ENCODE results near the gene VSIG10L2.

Gene VSIG10L2

GRCh38 chr11:125948278-125949051 lies 2.6 kb downstream of the VSIG10L2 start:
- no peak for DNase-seq

DNA sequence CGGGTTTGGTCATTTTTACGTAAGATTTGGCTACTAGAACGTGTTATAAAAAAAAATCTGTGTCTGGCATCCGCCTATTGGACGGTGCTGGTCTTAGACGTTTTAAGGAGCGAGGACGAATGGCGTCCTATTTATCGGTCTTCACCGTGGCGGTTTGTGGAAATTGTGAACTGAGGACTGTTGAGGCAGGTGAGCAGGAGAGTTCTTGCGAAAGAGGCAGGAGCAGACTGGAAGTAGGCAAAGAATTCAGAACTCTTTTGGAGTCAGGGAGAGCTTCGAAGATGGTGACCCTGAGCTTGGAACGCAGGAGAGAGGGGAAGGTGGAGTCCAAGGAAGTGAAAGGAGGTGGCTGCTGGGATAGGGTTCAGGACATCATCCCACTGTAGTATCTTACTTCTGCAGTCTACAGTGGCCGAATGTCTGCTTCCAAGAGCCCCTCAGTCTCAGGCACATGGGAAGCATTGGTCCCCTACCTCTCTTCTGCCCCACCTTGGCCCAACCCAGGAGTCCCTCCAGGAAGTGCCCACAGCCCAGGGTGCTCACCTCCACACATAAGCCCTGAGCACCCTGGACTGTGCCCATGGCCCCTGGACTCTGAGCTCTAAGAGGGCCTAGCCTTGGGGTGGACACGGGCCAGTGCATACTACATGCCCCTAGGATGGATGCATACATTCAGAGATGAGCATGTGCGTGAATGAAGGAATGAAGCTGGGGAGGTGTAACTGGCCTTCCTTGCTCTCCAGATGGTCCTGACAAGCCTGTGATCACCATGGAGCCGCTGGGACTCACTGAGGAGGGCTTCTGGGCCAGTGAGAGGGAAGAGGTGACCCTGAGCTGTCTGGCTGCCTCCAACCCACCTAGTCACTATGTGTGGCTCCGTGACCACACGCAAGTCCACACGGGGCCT lies 3.7 kb downstream of the VSIG10L2 start:
- no peak for DNase-seq

GRCh38 chr11:125950178-125950490 lies 4.3 kb downstream of the VSIG10L2 start:
- DNase-seq: no peak

- no peak for DNase-seq
Observed at GRCh38 chr11:125950696-125951651, 5.1 kb downstream of the VSIG10L2 start.

DNA sequence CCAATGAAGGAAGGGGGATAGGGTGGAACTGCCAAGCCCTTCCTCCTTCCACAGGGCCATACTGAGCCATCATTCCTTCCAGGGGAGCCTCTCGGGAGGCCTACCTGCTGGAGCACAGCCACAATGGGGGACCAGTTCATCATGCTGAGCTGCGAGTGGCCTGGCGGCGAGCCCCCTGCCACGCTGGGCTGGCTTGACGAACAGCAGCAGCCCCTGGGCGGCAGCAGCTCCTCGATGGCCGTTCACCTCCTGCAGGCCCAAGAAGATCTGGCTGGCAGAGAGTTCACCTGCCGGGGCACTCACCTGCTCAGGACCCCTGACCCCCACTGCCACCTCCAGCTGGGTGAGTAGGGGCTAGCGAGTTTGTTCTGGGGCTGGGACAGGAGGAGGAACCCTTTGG lies 5.9 kb downstream of the VSIG10L2 start:
- DNase-seq: no peak

- no peak for DNase-seq
Observed at GRCh38 chr11:125952559-125952958, 6.7 kb downstream of the VSIG10L2 start.

GRCh38 chr11:125952973-125953372 lies 7.1 kb downstream of the VSIG10L2 start:
- no peak for DNase-seq

DNA sequence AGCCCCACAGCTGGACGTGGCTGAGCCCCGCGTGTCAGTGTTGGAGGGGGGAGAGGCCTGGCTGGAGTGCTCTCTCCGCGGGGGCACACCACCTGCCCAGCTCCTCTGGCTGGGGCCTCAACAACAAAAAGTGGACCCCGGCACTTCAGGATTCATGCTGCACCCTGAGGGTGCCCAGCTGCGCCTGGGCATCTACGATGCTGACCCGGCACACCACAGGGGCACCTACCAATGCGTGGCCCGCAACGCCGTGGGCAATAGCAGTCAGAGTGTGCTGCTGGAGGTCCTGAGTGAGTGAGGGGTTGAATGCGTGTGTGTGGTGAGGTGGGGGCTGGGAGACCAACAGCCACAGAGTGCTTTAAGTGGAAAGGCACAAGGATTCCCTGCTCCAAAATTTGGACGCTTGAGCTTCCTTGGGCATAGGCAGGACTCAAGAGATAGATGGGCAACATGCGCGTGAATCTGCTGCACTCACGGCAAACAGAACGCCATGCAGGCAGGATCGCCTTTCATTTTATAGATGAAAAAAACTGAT lies 7.6 kb downstream of the VSIG10L2 start:
- no peak for DNase-seq

- no peak for DNase-seq
Observed at GRCh38 chr11:125954123-125954944, 8.5 kb downstream of the VSIG10L2 start.

GRCh38 chr11:125954945-125955640 lies 9.2 kb downstream of the VSIG10L2 start:
- no peak for DNase-seq

DNA sequence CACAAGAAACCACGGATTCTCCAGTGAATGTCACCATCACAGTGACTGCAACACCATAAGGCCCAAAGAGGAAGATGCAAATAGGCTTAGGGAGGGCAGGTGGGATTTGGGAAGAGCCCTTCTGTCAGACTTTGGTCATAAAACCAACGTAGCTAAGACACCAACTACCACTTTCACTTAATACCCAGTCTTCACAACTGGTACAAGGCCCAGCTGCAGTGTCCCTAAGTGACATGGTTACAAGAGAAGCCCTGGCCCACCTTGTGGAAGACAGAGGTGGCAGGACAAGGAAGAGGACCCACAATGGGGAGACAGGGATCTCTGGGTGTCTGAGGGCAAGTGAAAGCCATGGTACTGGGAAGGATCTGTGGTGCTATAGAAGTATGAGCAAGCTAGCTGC lies 10.0 kb downstream of the VSIG10L2 start:
- DNase-seq: no peak

DNA sequence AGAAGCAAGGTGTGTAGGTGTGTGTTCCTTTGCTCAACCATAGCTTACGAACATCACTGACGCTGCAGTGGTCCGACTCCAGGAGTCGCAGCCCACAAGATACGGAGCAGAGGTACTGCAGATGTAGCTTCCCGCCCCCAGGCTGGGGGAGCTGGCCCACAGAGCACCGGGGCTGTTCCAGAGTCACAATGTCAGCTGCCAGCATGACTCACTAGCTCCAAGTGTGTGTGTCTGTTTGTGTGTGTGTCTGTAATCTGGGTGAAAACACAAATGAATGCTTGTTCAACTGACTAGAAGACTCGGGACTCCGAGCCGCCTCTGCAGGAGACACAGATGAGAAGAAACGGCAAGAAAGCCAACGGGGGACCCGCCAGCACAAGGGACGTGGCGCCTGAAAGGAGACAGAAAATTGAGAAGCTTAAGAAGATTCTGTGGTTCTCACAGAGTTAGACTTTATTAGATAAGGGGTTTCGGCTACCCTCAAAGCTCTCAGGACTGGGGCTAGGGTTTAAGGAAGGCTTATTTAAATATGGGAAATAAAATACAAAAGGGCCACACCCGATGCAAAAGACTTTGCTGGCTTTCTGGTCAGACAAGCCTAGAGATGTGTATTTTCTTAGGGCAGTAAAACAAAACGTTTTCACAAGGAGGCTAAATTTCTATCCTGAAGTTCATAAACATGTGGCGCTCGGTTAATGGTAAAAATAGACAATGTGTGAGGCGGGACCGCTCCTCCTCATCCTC lies 10.7 kb downstream of the VSIG10L2 start:
- no peak for DNase-seq

- no peak for DNase-seq
Observed at GRCh38 chr11:125957618-125958332, 11.9 kb downstream of the VSIG10L2 start.

- DNase-seq: no peak
Observed at GRCh38 chr11:125958872-125959400, 13.1 kb downstream of the VSIG10L2 start.

DNA sequence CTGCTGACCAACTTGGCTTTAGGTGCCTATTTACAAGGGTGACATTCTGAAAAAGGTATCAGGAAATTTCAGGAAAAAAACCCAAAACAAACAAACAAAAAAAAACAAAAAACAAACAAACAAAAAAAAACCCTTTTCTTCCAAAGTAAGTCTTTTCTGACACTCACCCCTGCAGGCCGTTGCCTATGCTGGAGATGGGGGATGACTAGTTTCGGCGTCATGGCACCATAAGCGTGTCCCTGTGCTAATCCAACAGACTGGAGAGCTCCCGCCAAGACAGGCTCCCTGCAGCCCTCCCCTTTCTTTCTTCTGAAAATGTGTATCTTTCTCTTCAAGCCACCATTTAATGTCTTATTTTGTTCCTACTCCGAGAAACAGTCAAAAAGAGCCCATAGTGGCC lies 13.7 kb downstream of the VSIG10L2 start:
- DNase-seq: no peak

DNA sequence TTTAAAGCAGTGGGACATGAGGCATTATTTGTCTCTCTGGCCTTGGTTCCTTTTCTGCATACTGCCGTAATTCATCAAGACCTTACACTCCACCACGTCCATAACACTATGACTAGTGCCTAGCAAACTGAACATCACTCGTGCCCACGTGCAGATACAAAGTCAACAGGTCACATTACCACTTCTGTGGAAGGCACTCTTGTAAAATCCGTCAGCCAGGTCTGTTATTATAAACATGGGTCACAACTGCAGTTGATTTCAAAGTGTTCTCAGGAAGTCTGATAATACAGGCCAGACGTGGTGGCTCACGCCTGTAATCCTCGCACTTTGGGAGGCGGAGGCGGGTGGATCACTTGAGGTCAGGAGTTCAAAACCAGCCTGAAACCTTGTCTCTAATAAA lies 14.1 kb downstream of the VSIG10L2 start:
- DNase-seq: no peak

DNA sequence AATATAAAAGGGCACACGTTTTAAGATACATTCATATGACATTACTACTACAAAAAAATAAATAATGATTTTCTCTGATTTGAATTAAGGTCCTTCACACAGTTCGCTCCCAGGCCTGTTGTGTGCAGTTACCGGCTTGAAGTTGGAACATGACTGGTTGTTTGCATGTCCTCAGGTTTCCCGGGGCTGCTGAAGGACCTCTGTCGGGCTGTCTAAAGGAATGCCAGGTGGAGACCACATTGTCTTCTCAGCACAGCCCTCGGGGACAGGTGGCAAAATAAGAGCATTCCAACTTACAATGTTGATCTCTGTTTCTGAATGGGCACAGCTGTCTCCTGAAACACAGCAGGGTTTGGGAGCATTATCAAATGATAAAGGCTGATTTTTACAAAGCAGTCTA lies 14.9 kb downstream of the VSIG10L2 start:
- DNase-seq: no peak

GRCh38 chr11:125967515-125967914 lies 21.7 kb downstream of the VSIG10L2 start:
- no peak for DNase-seq

GRCh38 chr11:125968354-125968753 lies 22.5 kb downstream of the VSIG10L2 start:
- no peak for DNase-seq

GRCh38 chr11:125971618-125972017 lies 25.8 kb downstream of the VSIG10L2 start:
- DNase-seq: no peak

All from NCI-H345 (cell line).